ENCODE data around the gene MRGPRX4. TPM values are rescaled to one million over a fixed set of nuclear protein-coding genes. Genes with fewer than 3 reads are reported as not detected.

MRGPRX4 gene
- total and polyA plus RNA-seq, 2 experiments from 2014 or later, result not detected

DNA sequence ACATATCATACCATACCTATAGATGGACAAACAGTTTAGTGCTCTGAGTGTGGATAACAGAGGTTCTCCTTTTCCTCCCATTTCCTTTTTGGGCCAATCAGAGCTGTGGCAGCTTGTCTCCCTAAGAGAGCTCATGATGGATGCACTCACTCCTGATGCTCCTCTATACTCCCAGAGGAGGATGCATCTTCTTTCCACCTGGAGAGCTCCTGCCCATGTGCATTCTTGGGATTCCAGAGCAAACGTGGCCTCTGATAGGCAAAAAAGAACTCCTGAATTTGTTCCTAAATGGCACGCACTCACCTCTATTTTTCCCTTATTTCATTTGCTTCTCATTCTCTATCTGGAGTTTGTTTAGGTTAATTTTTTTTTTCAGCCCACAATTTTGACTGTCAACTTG is 37.3 kb upstream of the MRGPRX4 start:
- Mint-ChIP-seq H3K27ac (no peak overlapping the region), H3K36me3 (ENCODE audit: low read depth) (peaks cover 3% of the 10 kb centered on the region; the same call in 1 of the 3 replicates), H3K4me1 (peaks cover 14% of the 10 kb centered on the region), H3K4me3 (no peak overlapping the region), H3K27me3 (ENCODE audit: insufficient read depth, low read depth, poor library complexity) (peaks cover 10% of the 10 kb centered on the region), H3K9me3 (peaks cover 7% of the 10 kb centered on the region)
- ATAC-seq, result peak; percentile 89
- no peak for TF ChIP-seq JUNB (IDR thresholded peaks at IDR 0.05; ENCODE audit: unreplicated experiment)
- TF ChIP-seq, protein P1, sequence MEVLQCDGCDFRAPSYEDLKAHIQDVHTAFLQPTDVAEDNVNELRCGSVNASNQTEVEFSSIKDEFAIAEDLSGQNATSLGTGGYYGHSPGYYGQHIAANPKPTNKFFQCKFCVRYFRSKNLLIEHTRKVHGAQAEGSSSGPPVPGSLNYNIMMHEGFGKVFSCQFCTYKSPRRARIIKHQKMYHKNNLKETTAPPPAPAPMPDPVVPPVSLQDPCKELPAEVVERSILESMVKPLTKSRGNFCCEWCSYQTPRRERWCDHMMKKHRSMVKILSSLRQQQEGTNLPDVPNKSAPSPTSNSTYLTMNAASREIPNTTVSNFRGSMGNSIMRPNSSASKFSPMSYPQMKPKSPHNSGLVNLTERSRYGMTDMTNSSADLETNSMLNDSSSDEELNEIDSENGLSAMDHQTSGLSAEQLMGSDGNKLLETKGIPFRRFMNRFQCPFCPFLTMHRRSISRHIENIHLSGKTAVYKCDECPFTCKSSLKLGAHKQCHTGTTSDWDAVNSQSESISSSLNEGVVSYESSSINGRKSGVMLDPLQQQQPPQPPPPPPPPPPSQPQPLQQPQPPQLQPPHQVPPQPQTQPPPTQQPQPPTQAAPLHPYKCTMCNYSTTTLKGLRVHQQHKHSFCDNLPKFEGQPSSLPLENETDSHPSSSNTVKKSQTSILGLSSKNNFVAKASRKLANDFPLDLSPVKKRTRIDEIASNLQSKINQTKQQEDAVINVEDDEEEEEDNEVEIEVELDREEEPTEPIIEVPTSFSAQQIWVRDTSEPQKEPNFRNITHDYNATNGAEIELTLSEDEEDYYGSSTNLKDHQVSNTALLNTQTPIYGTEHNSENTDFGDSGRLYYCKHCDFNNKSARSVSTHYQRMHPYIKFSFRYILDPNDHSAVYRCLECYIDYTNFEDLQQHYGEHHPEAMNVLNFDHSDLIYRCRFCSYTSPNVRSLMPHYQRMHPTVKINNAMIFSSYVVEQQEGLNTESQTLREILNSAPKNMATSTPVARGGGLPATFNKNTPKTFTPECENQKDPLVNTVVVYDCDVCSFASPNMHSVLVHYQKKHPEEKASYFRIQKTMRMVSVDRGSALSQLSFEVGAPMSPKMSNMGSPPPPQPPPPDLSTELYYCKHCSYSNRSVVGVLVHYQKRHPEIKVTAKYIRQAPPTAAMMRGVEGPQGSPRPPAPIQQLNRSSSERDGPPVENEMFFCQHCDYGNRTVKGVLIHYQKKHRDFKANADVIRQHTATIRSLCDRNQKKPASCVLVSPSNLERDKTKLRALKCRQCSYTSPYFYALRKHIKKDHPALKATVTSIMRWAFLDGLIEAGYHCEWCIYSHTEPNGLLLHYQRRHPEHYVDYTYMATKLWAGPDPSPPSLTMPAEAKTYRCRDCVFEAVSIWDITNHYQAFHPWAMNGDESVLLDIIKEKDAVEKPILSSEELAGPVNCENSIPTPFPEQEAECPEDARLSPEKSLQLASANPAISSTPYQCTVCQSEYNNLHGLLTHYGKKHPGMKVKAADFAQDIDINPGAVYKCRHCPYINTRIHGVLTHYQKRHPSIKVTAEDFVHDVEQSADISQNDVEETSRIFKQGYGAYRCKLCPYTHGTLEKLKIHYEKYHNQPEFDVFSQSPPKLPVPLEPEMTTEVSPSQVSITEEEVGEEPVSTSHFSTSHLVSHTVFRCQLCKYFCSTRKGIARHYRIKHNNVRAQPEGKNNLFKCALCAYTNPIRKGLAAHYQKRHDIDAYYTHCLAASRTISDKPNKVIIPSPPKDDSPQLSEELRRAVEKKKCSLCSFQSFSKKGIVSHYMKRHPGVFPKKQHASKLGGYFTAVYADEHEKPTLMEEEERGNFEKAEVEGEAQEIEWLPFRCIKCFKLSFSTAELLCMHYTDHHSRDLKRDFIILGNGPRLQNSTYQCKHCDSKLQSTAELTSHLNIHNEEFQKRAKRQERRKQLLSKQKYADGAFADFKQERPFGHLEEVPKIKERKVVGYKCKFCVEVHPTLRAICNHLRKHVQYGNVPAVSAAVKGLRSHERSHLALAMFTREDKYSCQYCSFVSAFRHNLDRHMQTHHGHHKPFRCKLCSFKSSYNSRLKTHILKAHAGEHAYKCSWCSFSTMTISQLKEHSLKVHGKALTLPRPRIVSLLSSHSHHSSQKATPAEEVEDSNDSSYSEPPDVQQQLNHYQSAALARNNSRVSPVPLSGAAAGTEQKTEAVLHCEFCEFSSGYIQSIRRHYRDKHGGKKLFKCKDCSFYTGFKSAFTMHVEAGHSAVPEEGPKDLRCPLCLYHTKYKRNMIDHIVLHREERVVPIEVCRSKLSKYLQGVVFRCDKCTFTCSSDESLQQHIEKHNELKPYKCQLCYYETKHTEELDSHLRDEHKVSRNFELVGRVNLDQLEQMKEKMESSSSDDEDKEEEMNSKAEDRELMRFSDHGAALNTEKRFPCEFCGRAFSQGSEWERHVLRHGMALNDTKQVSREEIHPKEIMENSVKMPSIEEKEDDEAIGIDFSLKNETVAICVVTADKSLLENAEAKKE (CRISPR knock-in tag; IDR thresholded peaks at IDR 0.05), result peak; percentile 97
- Histone ChIP-seq H3K4me1 (ENCODE audit: insufficient read depth) (peaks cover 7% of the 10 kb centered on the region), H3K36me3 (ENCODE audit: insufficient read depth) (no peaks in the 10 kb centered on the region), H3F3A (replicated peaks; ENCODE audit: low read depth) (no peaks in the 10 kb centered on the region), H3K4me3 (no peak overlapping the region), H3K79me2 (replicated peaks; ENCODE audit: insufficient read depth) (no peaks in the 10 kb centered on the region), H3K9me2 (ENCODE audit: insufficient read depth) (0 out of 2 replicates have a peak, but pooled peaks cover 4% of the 10 kb centered on the region), H3K4me2 (no peak overlapping the region), H2AFZ (no peak overlapping the region), H3K27ac (ENCODE audit: low read depth) (no peak overlapping the region), H4K20me1 (replicated peaks; ENCODE audit: insufficient read depth) (no peaks in the 10 kb centered on the region), H3K27me3 (ENCODE audit: insufficient read depth) (no peaks in the 10 kb centered on the region)
- DNase-seq (ENCODE audit: low spot score), result peak; percentile 41

GRCh38 chr11:18137186-18137800 is 35.3 kb upstream of the MRGPRX4 start:
- no peaks in the 10 kb centered on the region for H3K36me3 ChIP-seq (ENCODE audit: insufficient read depth)
- Mint-ChIP-seq H3K4me3 (no peak overlapping the region), H3K36me3 (ENCODE audit: low read depth) (peaks cover 3% of the 10 kb centered on the region; the same call in 1 of the 3 replicates), H3K27me3 (ENCODE audit: insufficient read depth, low read depth, poor library complexity) (peaks cover 6% of the 10 kb centered on the region), H3K27ac (no peak overlapping the region), H3K4me1 (peaks cover 14% of the 10 kb centered on the region), H3K9me3 (peaks cover 7% of the 10 kb centered on the region)
- H3K27ac ChIP-seq (ENCODE audit: low read depth), result no peak overlapping the region
- no peak for ATAC-seq
- DNase-seq (ENCODE audit: low spot score), result no peak
- no peak overlapping the region for H2AFZ ChIP-seq
- H3K4me2 ChIP-seq, result no peak overlapping the region
- no peak overlapping the region for H3K4me3 ChIP-seq
- 0 out of 2 replicates have a peak, but pooled peaks cover 4% of the 10 kb centered on the region for H3K9me2 ChIP-seq (ENCODE audit: insufficient read depth)
- no peaks in the 10 kb centered on the region for H3K27me3 ChIP-seq (ENCODE audit: insufficient read depth)
- no peaks in the 10 kb centered on the region for H3F3A ChIP-seq (replicated peaks; ENCODE audit: low read depth)
- H3K4me1 ChIP-seq (ENCODE audit: insufficient read depth), result peaks cover 7% of the 10 kb centered on the region
- H4K20me1 ChIP-seq (replicated peaks; ENCODE audit: insufficient read depth), result no peaks in the 10 kb centered on the region
- H3K79me2 ChIP-seq (replicated peaks; ENCODE audit: insufficient read depth), result no peaks in the 10 kb centered on the region
- TF ChIP-seq, protein P1 (CRISPR knock-in tag; IDR thresholded peaks at IDR 0.05), result no peak
- TF ChIP-seq ZNF331 (CRISPR knock-in tag; IDR thresholded peaks at IDR 0.05; ENCODE audit: low read depth), result no peak
- TF ChIP-seq CREB1 (CRISPR knock-in tag; IDR thresholded peaks at IDR 0.05; ENCODE audit: low read depth), result no peak
- TF ChIP-seq JUNB (IDR thresholded peaks at IDR 0.05; ENCODE audit: unreplicated experiment), result no peak
